ENCODE data around the gene CCDC88C.
"Not testable (repeated sequence)": the region's sequence is repeated elsewhere in the genome, so short reads cannot be mapped to it uniquely, and the experiment has no call there.

CCDC88C gene

DNA sequence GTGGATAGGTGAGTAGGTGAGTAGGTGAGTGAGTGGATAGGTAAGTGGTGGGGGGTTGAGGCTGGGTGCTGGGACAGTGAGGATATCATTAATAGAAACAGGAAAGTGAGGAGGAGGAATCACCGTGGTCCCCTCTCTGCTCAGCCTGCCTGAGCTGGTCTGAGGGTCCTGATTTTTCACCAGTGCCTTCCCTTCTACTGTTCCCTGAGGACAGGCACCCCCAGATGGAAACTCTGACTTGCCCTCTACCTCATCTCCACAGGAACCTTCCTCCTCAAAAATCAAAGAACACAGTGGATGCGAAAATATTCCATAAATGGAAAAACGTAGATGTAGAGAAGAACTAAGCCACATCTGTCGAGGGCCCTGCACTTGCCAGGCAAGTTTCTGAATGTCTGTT is 175.0 kb downstream of the CCDC88C start:
- no peak for DNase-seq

DNA sequence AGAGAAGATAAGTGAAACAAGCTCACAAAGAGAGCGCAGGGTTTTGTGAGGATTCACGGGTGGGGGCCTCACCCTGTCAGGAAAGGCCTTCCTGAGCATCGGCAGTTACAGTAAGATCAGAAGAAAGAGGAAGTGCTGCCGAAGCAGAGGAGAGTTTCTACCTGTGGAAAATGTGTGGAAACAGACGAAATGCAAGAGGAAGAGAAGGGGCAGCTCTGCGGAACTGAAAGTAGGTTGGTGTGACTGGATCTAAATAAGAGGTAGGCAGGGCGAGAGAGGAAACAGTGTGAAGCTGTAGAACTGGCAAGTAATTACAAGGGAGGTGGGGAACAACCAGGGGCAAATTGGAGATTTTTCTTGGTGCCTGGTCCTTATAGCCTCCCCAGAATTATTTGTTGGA is 175.8 kb downstream of the CCDC88C start:
- no peak for DNase-seq

DNA sequence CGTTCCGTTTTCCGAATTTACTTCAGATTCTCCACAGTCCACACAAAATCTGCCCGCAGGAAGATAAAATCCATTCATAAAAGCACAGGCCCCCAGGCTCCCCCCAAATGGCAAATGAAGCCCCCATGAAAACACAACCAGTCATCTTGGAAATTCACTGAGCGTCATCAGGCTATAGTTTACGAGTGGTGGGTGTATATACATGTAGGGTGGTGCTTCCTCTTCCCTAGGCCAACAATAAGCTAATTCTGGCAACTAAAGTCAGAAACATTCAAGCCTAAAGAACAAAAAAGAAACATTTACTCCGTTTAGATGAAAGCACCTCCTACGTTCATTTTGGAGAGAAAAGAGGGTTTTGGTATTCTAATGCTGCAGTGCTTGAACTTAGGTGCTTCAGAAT is 179.0 kb downstream of the CCDC88C start:
- no peak for DNase-seq

- DNase-seq: no peak
These were observed 179.5 kb downstream of the CCDC88C start for GRCh38 chr14:91238085-91238484.

- no peak for DNase-seq
These were observed 180.4 kb downstream of the CCDC88C start for GRCh38 chr14:91237219-91237618.

DNA sequence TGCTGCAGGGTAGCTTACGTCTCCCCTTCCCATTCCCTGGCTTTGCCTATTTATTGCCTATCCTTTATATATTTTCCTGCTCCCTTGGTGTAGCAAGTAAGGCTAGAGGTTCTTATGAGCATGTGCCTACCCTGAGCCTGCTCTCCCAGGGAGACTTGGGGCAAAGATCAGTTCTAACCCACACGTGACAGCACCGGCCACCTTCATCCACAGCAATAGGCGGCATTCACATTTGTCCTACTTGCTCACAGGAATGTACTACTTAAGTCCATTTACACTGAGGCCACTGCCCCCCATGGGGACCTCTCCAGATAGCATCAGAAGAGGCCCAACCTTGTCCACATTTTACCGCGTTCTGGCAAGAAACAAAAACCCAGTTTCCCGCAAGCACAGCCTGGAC is 181.8 kb downstream of the CCDC88C start:
- no peak for DNase-seq

- DNase-seq: no peak
These were observed 182.9 kb downstream of the CCDC88C start for GRCh38 chr14:91234791-91235114.

DNA sequence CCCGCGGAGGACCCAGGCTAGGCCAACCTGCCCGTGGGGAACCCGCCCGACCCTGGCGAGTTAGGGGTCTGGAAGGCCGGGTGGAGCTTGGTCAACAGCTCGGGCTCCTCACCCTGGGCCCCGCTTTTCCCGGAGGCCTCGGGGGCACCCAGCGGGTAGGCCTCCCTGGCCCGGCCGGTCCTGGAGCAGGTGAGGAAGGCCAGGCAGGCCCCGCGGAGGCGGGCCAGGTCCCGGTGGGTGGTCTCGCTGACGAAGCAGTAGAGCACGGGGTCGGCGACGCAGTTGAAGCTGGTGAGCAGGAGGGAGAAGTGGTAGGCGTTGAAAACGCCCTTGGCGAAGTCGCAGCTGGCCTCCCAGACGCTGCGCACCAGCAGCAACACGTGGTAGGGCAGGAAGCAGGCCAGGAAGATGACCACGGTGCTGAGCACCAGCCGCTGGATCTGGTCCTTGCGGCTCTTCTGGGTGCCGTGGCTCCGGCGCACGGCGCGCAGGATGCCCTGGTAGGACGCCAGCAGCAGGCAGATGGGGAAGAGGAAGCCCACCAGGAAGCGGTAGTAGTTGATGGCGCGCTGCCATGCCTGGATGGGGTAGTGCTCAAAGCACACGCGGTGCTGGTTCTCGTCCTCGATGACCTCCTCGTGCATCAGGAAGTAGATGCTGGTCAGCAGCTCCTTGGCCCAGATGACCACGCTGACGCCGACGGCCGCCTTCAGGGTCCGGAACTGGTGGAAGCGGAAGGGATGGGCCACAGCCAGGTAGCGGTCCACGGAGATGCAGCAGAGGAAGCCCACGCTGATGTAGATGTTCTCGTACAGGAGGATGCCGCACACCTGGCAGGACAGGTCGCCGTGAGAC is 183.5 kb downstream of the CCDC88C start:
- no peak for DNase-seq

DNA sequence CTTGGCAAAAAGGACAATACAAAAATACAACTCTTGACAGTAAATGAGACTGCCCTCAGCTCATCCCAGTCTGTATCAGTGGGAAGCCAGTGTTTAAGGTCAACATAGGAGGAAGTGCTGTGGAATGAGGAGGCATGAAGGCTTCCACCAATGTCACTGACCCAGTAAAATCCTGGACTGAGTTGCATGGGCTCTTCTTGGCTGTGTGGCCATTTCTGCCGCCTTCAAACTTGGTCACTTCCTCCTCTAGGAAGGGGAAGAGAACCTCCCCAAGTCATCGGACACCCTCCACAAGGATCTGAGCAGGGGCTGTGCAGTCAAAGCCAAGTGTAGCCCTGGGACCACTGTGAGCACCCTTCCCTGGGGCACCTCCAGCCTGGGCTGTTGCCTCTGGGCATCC is 185.0 kb downstream of the CCDC88C start:
- DNase-seq: no peak

- DNase-seq: no peak
These were observed 185.6 kb downstream of the CCDC88C start for GRCh38 chr14:91232052-91232451.

- DNase-seq: no peak
These were observed 186.2 kb downstream of the CCDC88C start for GRCh38 chr14:91231446-91231845.

DNA sequence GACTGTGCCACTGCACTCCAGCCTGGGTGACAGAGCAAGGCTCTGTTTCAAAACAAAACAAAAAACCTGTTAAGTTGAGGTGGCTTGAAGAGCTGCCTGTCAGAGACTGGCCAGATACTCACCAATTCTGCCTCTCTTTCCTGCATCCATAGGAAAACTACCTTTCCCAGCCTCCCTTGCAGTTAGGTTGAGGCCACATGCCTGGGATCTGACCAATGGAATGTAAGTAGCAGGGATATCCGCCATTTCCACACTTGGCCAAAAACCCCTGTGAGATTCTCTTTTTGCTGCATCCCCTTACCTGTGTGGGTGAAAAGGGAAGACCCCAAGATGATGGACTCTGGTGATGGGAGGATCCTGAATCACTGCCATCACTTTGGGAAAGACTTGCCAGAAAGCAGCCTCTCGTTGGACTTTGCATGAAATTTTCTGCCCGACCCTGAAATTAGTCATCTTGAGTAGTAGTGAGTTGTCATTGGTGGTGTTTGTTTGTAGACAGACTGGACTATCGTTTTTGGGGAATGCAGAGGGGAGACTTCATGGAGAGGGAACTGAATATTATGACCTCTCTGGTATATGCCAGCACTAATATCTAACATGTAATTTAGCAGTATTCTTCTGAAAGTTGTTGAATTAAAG is 187.1 kb downstream of the CCDC88C start:
- DNase-seq: no peak

- DNase-seq: no peak
These were observed 187.8 kb downstream of the CCDC88C start for GRCh38 chr14:91229743-91230200.

DNA sequence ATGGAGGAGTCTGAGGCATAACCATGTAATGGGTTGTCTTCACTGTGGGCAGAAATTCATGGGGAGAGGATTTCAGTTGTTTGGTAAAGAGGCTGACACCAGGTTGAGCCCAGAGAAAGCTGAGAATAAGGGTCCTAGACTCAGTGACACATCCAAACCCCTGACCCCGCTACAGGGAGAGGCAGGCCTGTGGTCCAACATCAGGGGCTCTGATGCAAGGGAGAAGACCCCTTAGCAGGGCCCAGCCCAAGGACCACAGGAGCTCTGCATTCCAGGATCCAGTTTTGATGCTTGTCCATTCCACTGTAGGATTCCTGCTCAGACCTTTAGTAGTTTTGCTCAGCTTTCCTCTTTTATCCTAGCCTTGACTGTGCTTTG is 188.6 kb downstream of the CCDC88C start:
- no peak for DNase-seq

DNA sequence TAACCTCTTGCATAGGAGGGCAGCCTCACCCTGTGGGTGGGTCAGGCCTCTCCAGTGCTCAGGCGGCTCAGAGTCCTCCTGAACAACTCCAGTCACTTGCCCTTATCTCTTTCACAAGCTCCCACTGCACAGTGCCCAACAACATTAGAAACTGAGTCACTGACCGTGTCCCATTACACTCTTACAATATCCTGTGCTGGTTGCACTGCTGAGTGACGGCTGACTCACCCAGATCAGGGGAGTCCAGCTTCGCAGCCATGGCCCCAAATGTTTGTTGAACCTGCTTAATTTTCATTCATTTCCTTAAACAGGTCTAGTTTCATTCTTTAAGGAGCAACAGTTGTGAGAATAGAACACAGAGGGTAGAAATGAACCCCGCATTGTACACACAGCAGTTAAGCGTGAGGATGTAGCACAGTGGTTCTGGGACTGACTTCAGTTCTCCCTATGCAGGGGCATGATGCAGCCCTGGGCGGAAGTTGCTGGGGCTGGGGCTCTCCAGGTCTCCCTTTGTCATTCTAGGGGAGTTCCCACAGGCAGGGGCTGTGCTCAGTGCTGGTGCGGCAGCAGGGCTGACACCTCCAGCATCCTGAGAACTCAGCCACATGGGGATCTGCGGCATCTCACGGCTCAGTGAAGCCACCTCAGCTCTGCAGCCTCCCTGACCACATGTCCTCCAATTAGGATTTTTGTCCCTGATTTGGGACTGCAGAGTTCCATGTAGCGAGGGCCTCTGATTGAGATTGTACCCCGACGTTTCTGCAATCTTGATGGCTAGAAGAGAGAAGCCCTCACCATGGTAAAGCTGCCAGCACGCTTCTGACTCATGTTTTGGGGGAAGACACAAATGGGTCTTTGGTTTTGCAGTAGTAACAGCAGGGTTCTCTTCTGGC is 189.3 kb downstream of the CCDC88C start:
- no peak for DNase-seq

DNA sequence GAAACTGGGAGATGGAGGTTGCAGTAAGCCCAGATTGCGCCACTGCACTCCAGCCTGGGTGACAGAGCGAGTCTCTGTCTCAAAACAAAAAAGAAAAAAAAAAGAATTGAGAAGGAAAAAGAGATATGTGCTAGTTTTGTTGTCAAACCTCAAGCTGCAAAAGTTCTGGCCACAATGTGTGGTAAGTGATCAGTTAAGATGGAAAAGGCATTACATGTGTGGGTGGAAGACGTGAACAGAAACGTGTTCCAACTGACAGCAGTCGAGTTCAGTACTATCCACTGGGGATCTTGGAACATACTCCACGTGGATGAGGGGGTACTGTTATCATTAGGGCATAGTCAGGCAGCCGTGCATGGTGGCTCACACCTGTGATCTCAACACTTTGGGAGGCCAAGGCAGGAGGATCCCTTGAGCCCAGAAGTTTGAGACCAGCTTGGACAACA is 190.4 kb downstream of the CCDC88C start:
- DNase-seq: no peak

DNA sequence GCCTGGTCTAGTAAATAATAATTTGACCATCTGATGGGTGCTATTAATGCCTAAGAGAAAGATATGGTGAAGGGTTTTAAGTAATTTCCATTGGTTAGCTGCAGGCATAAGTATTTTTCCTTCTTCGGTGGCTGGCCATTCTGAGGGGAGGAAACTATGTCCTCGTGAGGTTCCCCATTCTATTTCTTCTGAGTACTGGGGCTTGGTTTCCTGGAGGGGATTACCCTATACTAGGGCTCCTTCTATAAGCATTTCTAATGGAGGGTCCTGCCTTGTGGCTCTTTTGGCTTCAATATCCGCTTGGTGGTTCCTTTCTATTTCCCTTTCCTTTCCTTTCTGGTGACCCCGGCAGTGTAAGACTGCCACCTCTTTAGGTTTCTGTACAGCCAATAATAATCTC is 191.3 kb downstream of the CCDC88C start:
- not testable (repeated sequence) for DNase-seq

GRCh38 chr14:91225025-91225424 is 192.6 kb downstream of the CCDC88C start:
- DNase-seq: no peak

DNA sequence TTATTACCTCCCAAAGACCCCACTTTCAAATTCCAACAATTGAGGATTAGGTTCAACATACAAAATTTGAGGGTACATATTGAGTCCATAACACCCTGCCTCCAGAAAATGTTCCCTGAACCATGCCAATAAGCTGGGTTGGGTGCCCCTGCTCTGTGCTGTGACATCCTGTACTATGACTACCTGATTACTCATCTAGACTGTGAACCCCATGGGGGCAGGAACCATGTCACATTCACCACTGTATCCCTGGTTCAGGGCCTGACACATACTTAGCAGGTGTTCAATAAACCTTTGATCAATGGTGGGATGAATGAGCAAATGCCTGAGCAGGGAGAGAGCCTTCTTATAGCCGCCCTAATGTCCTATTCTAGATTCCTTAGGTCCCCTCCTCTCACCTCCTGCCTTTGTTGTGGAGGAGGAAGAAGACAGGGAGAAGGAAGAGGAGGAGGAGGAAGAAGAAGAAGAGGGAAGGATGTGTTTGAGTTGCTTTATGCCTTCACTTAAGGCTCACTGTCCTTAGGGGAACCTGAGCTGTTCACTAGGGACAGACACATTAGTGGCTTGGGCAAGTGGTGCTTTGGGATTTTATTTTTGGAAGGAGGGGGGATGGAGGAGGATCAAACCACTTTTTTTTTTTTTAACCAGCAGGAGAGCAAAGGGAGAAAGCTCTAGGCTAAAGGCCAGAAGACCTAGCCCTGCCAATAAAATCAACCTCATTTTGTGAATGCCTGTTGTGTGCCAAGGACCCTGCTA is 194.4 kb downstream of the CCDC88C start:
- no peak for DNase-seq
